SK-N-SH treated with all-trans-retinoic acid at 6 μM for 48 hours (cell line): ENCODE data around the gene RAP1A.

ENCODE experiments used
- ATAC-seq: fragments of 200-7000 bp; cut with Tn5 transposase; 3 replicates; pipeline ENCODE4 v1.9.1; 2020; ENCODE audit warnings: mild to moderate bottlenecking, moderate library complexity
- ARNTL ChIP-seq: fragments of 450-650 bp; formaldehyde crosslinking; IDR thresholded peaks from 2 replicates; pipeline ENCODE4 v1.5.0; 2020; ENCODE audit warnings: low read depth, mild to moderate bottlenecking, moderate library complexity, borderline replicate concordance
- BACH2 ChIP-seq: fragments of 250-450 bp; sonication (Bioruptor Pico); IDR thresholded peaks from 2 replicates; pipeline ENCODE4 v1.9.0; 2021; ENCODE audit warnings: mild to moderate bottlenecking, borderline replicate concordance
- CSDC2 ChIP-seq: fragments of 250-450 bp; sonication (Bioruptor Pico); IDR thresholded peaks from 2 replicates; pipeline ENCODE4 v1.5.0; 2020; ENCODE audit warnings: mild to moderate bottlenecking, moderate library complexity
- ESRRG ChIP-seq: fragments of 250-450 bp; sonication (Bioruptor Pico); IDR thresholded peaks from 2 replicates; pipeline ENCODE4 v1.6.1; 2021; ENCODE audit warnings: mild to moderate bottlenecking
- GLIS3 ChIP-seq: fragments of 250-450 bp; sonication (Bioruptor Pico); IDR thresholded peaks from 2 replicates; pipeline ENCODE4 v1.5.0; 2020; ENCODE audit warnings: mild to moderate bottlenecking, moderate library complexity
- ISL1 ChIP-seq: fragments of 250-450 bp; sonication (Bioruptor Pico); IDR thresholded peaks from 2 replicates; pipeline ENCODE4 v2.1.2; 2022; ENCODE audit warnings: mild to moderate bottlenecking, moderate library complexity
- OSR1 ChIP-seq: fragments of 250-450 bp; sonication (Bioruptor Pico); IDR thresholded peaks from 2 replicates; pipeline ENCODE4 v1.8.0; 2022; ENCODE audit warnings: moderate library complexity, mild to moderate bottlenecking, inconsistent platforms
- POU6F1 ChIP-seq: fragments of 250-450 bp; sonication (Bioruptor Pico); IDR thresholded peaks from 2 replicates; pipeline ENCODE4 v1.8.0; 2021; ENCODE audit warnings: low read depth, mild to moderate bottlenecking, moderate library complexity, borderline replicate concordance
- PPARA ChIP-seq: fragments of 250-450 bp; sonication (Bioruptor Pico); IDR thresholded peaks from 2 replicates; pipeline ENCODE4 v1.5.0; 2020; ENCODE audit warnings: mild to moderate bottlenecking, borderline replicate concordance
- RARB ChIP-seq: fragments of 250-450 bp; sonication (Bioruptor Pico); IDR thresholded peaks from 2 replicates; pipeline ENCODE4 v1.8.0; 2021; ENCODE audit warnings: mild to moderate bottlenecking, moderate library complexity
- SNAI2 ChIP-seq: fragments of 250-450 bp; sonication (Bioruptor Pico); IDR thresholded peaks from 2 replicates; pipeline ENCODE4 v1.5.0; 2020; ENCODE audit warnings: mild to moderate bottlenecking, moderate library complexity
- TCF4 ChIP-seq: fragments of 250-450 bp; sonication (Bioruptor Pico); IDR thresholded peaks from 2 replicates; pipeline ENCODE4 v1.8.0; 2021; ENCODE audit warnings: mild to moderate bottlenecking, moderate library complexity, borderline replicate concordance
- TOX ChIP-seq: fragments of 250-450 bp; sonication (Bioruptor Pico); IDR thresholded peaks from 2 replicates; pipeline ENCODE4 v1.8.0; 2021; ENCODE audit warnings: mild to moderate bottlenecking, moderate library complexity, borderline replicate concordance
- TSHZ2 ChIP-seq: fragments of 250-450 bp; sonication (Bioruptor Pico); IDR thresholded peaks from 2 replicates; pipeline ENCODE4 v1.5.0; 2020; ENCODE audit warnings: mild to moderate bottlenecking, moderate library complexity
- ZC3H10 ChIP-seq: fragments of 250-450 bp; sonication (Bioruptor Pico); IDR thresholded peaks from 2 replicates; pipeline ENCODE4 v1.5.1; 2021; ENCODE audit warnings: mild to moderate bottlenecking, moderate library complexity
- ZFP3 ChIP-seq: fragments of 250-450 bp; sonication (Bioruptor Pico); IDR thresholded peaks from 2 replicates; pipeline ENCODE4 v1.5.0; 2020; ENCODE audit warnings: mild to moderate bottlenecking, moderate library complexity
- ZFP30 ChIP-seq: fragments of 450-650 bp; formaldehyde crosslinking; IDR thresholded peaks from 2 replicates; pipeline ENCODE4 v1.5.0; 2022; ENCODE audit warnings: mild to moderate bottlenecking, moderate library complexity
- ZNF565 ChIP-seq: fragments of 450-650 bp; formaldehyde crosslinking; conservative IDR thresholded peaks from 2 replicates; pipeline ENCODE4 v1.5.0; 2020; ENCODE audit warnings: low read depth, mild to moderate bottlenecking, moderate library complexity
- ZNF70 ChIP-seq: fragments of 450-650 bp; formaldehyde crosslinking; IDR thresholded peaks from 2 replicates; pipeline ENCODE4 v1.5.0; 2020; ENCODE audit warnings: mild to moderate bottlenecking, moderate library complexity
- ZNF8 ChIP-seq: fragments of 450-650 bp; formaldehyde crosslinking; IDR thresholded peaks from 2 replicates; pipeline ENCODE4 v1.5.0; 2020; ENCODE audit warnings: mild to moderate bottlenecking, moderate library complexity
- TF ChIP-seq, protein P1 (sequence below): fragments of 250-450 bp; sonication (Bioruptor Pico); IDR thresholded peaks from 2 replicates; pipeline ENCODE4 v1.5.1; 2021; ENCODE audit warnings: mild to moderate bottlenecking, moderate library complexity
- TF ChIP-seq, protein P2 (sequence below): fragments of 250-450 bp; sonication (Bioruptor Pico); IDR thresholded peaks from 2 replicates; pipeline ENCODE4 v1.8.0; 2020; ENCODE audit warnings: mild to moderate bottlenecking, moderate library complexity, borderline replicate concordance

RAP1A gene

GRCh38 chr1:111704776-111705175 lies 85.2 kb downstream of the RAP1A start:
- no peak for ATAC-seq
- no peak for TF ChIP-seq TCF4 (CRISPR knock-in tag)
- TF ChIP-seq RARB (CRISPR knock-in tag) = no peak
- no peak for TF ChIP-seq POU6F1
- no peak for TF ChIP-seq ZFP30 (CRISPR knock-in tag)
- no peak for TF ChIP-seq TSHZ2 (CRISPR knock-in tag)
- TF ChIP-seq, protein P1, sequence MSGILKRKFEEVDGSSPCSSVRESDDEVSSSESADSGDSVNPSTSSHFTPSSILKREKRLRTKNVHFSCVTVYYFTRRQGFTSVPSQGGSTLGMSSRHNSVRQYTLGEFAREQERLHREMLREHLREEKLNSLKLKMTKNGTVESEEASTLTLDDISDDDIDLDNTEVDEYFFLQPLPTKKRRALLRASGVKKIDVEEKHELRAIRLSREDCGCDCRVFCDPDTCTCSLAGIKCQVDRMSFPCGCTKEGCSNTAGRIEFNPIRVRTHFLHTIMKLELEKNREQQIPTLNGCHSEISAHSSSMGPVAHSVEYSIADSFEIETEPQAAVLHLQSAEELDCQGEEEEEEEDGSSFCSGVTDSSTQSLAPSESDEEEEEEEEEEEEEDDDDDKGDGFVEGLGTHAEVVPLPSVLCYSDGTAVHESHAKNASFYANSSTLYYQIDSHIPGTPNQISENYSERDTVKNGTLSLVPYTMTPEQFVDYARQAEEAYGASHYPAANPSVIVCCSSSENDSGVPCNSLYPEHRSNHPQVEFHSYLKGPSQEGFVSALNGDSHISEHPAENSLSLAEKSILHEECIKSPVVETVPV = no peak
- TF ChIP-seq, protein P2, sequence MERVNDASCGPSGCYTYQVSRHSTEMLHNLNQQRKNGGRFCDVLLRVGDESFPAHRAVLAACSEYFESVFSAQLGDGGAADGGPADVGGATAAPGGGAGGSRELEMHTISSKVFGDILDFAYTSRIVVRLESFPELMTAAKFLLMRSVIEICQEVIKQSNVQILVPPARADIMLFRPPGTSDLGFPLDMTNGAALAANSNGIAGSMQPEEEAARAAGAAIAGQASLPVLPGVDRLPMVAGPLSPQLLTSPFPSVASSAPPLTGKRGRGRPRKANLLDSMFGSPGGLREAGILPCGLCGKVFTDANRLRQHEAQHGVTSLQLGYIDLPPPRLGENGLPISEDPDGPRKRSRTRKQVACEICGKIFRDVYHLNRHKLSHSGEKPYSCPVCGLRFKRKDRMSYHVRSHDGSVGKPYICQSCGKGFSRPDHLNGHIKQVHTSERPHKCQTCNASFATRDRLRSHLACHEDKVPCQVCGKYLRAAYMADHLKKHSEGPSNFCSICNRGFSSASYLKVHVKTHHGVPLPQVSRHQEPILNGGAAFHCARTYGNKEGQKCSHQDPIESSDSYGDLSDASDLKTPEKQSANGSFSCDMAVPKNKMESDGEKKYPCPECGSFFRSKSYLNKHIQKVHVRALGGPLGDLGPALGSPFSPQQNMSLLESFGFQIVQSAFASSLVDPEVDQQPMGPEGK (CRISPR knock-in tag) = no peak
- TF ChIP-seq PPARA (CRISPR knock-in tag) = no peak
- TF ChIP-seq BACH2 (CRISPR knock-in tag) = no peak
- TF ChIP-seq ARNTL (CRISPR knock-in tag) = no peak
- no peak for TF ChIP-seq ZNF70
- TF ChIP-seq TOX = no peak
- no peak for TF ChIP-seq OSR1 (CRISPR knock-in tag)
- TF ChIP-seq ISL1 (CRISPR knock-in tag) = no peak
- TF ChIP-seq CSDC2 (CRISPR knock-in tag) = no peak
- TF ChIP-seq ZNF8 = no peak
- no peak for TF ChIP-seq ESRRG (CRISPR knock-in tag)
- no peak for TF ChIP-seq ZC3H10 (CRISPR knock-in tag)
- TF ChIP-seq ZNF565 = no peak

DNA sequence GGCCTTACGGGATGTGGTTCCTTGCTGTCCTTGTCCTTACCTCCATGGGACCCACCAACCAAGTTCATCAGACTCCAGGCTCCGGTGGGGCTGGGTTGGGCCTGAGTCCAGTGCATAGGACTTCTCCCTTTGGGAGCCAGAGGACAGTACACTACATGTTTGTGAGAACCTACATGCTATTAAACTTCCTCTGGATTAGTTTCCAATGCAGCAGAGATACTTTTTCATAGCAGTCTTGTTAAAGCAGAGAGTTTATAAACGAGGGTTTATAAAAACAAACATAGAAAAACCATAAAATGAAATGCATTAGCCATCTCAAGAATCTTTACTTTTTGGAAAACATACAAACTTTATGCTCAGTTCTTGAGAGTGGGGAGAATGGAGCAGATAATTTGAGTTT lies 86.3 kb downstream of the RAP1A start:
- no peak for ATAC-seq

More for the DNA sequence above, 86.3 kb downstream of the RAP1A start:
- TF ChIP-seq GLIS3 (CRISPR knock-in tag) (no peak), BACH2 (CRISPR knock-in tag) (no peak), TOX (no peak), ZC3H10 (CRISPR knock-in tag) (no peak), ESRRG (CRISPR knock-in tag) (no peak), TSHZ2 (CRISPR knock-in tag) (no peak), ZNF565 (no peak), OSR1 (CRISPR knock-in tag) (no peak), ZNF8 (no peak), SNAI2 (CRISPR knock-in tag) (no peak), POU6F1 (no peak), ZNF70 (no peak), TCF4 (CRISPR knock-in tag) (no peak), PPARA (CRISPR knock-in tag) (no peak), ISL1 (CRISPR knock-in tag) (no peak), ARNTL (CRISPR knock-in tag) (no peak), ZFP3 (no peak)
- TF ChIP-seq, protein P1 = no peak
- TF ChIP-seq, protein P2 (CRISPR knock-in tag) = no peak
